K562 (cell line): Measurements from ENCODE around the gene GMDS.

Source experiments
- CTCF ChIP-seq, 3 experiments: IDR thresholded peaks in 2 of 3; conservative IDR thresholded peaks in 1 of 3; 2 replicates each; pipeline ENCODE4 v1.5.1; 2011 to 2012; ENCODE audit warnings: low read length in 3 of 3, mild to moderate bottlenecking in 3 of 3, control low read depth in 2 of 3, improper control_type of control experiment in 1 of 3, inconsistent platforms in 1 of 3, low read depth in 1 of 3, mixed read lengths in 1 of 3, moderate library complexity in 1 of 3; ENCODE audit not compliant: insufficient read depth in 2 of 3
- DPF2 ChIP-seq: fragments of 450-650 bp; IDR thresholded peaks from 2 replicates; pipeline ENCODE4 v1.6.1; 2016
- E2F1 ChIP-seq: sonication (generic); formaldehyde crosslinking; IDR thresholded peaks from 2 replicates; pipeline ENCODE4 v1.8.1; 2023; ENCODE audit warnings: mild to moderate bottlenecking, missing genetic modification reagents, moderate library complexity
- FOXA1 ChIP-seq: fragments of 450-650 bp; IDR thresholded peaks from 2 replicates; pipeline ENCODE4 v1.6.1; 2016; ENCODE audit warnings: mild to moderate bottlenecking, borderline replicate concordance
- GABPB1 ChIP-seq: sonication (generic); formaldehyde crosslinking; IDR thresholded peaks from 2 replicates; pipeline ENCODE4 v1.8.0; 2022; ENCODE audit warnings: mild to moderate bottlenecking, missing genetic modification reagents
- JUN ChIP-seq, 2 experiments: sonication (generic) in 1 of 2; formaldehyde crosslinking in 1 of 2; IDR thresholded peaks; 2 replicates each; pipeline versions ENCODE4 v1.6.1 to v1.8.0; 2012 to 2022; ENCODE audit warnings: borderline replicate concordance in 2 of 2, mild to moderate bottlenecking in 2 of 2, improper control_type of control experiment in 1 of 2, low read depth in 1 of 2, low read length in 1 of 2, missing genetic modification reagents in 1 of 2
- MYC ChIP-seq, 2 experiments: fragments of 250-450 bp in 1 of 2; sonication (Bioruptor Pico) in 1 of 2; IDR thresholded peaks; 2 replicates each; pipeline versions ENCODE4 v1.5.1 to v1.6.1; 2012 to 2021; ENCODE audit warnings: low read depth in 2 of 2, borderline replicate concordance in 1 of 2, improper control_type of control experiment in 1 of 2, low read length in 1 of 2, mild to moderate bottlenecking in 1 of 2, moderate library complexity in 1 of 2
- SRSF1 ChIP-seq: fragments of 200-400 bp; formaldehyde crosslinking; IDR thresholded peaks from 2 replicates; pipeline ENCODE4 v1.6.1; 2017; ENCODE audit warnings: mild to moderate bottlenecking, low read depth, low read length, moderate library complexity
- USF1 ChIP-seq: sonication (generic); formaldehyde crosslinking; IDR thresholded peaks from 2 replicates; pipeline ENCODE4 v1.9.0; 2022; ENCODE audit warnings: mild to moderate bottlenecking, missing genetic modification reagents
- ZNF232 ChIP-seq: sonication (generic); formaldehyde crosslinking; IDR thresholded peaks from 2 replicates; pipeline ENCODE4 v1.8.0; 2022; ENCODE audit warnings: mild to moderate bottlenecking, missing genetic modification reagents
- ZNF717 ChIP-seq: fragments of 250-450 bp; sonication (Bioruptor Pico); IDR thresholded peaks from 2 replicates; pipeline ENCODE4 v1.5.0; 2021

GRCh38 chr6:1864496-1864895, 380.9 kb downstream of the GMDS start:
- TF ChIP-seq JUN (IDR thresholded peaks at IDR 0.05; ENCODE audit: borderline replicate concordance, low read depth, low read length) (no peak), JUN (CRISPR knock-in tag; IDR thresholded peaks at IDR 0.05; ENCODE audit: borderline replicate concordance) (no peak), USF1 (CRISPR knock-in tag) (no peak), ZNF717 (CRISPR knock-in tag) (no peak), CTCF (IDR thresholded peaks at IDR 0.05 in 2 of 3, conservative IDR thresholded peaks at IDR 0.05 in 1 of 3; ENCODE audit: insufficient read depth in 2 of 3, low read depth in 1 of 3, low read length in 3 of 3) (no peak), SRSF1 (no peak), MYC (IDR thresholded peaks at IDR 0.05; ENCODE audit: low read depth, low read length) (no peak), MYC (CRISPR knock-in tag; IDR thresholded peaks at IDR 0.05; ENCODE audit: borderline replicate concordance, low read depth) (no peak), DPF2 (no peak), GABPB1 (no peak), ZNF232 (CRISPR knock-in tag) (no peak), FOXA1 (no peak), E2F1 (CRISPR knock-in tag) (no peak)
